ENCODE results near the gene RSPO4.

DNA sequence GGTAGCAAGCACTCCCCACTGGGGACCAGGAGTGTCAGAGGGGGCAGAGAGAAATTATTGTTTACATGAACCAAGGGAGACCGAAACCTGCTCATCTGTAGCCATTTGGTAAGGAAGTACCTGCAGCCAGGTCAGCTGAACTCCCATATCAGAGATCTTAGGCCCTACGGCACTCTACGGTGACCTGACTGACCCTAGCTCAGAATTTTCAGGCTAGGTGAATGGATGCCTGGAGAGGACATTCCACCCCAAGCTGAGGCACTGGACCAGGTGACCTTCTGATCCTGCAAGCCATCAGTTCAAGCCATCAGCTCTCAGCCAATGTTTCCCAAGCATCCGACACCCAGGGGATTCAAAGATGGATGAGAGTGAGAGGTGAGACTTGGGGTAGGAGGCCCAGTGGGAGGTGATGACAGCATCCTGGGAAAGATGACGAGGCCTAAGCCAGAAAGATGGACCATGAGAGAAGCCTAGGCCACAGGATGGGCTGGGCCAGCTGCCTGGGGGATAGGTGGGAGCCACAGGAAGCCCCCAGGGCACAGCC is 88.7 kb downstream of the RSPO4 start:
- TF ChIP-seq, protein P1, sequence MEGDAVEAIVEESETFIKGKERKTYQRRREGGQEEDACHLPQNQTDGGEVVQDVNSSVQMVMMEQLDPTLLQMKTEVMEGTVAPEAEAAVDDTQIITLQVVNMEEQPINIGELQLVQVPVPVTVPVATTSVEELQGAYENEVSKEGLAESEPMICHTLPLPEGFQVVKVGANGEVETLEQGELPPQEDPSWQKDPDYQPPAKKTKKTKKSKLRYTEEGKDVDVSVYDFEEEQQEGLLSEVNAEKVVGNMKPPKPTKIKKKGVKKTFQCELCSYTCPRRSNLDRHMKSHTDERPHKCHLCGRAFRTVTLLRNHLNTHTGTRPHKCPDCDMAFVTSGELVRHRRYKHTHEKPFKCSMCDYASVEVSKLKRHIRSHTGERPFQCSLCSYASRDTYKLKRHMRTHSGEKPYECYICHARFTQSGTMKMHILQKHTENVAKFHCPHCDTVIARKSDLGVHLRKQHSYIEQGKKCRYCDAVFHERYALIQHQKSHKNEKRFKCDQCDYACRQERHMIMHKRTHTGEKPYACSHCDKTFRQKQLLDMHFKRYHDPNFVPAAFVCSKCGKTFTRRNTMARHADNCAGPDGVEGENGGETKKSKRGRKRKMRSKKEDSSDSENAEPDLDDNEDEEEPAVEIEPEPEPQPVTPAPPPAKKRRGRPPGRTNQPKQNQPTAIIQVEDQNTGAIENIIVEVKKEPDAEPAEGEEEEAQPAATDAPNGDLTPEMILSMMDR (conservative IDR thresholded peaks at IDR 0.05; ENCODE audit: low read depth in 2 of 2), result no peak
- TF ChIP-seq EZH2phosphoT487 (IDR thresholded peaks at IDR 0.05; ENCODE audit: unreplicated experiment), result no peak
- no peak for TF ChIP-seq POLR2AphosphoS5 (IDR thresholded peaks at IDR 0.05; ENCODE audit: low read depth)
- TF ChIP-seq JUNB (IDR thresholded peaks at IDR 0.05; ENCODE audit: unreplicated experiment), result no peak
- no peak for TF ChIP-seq EZH2 (IDR thresholded peaks at IDR 0.05; ENCODE audit: low read depth, unreplicated experiment)
- TF ChIP-seq, protein P2, sequence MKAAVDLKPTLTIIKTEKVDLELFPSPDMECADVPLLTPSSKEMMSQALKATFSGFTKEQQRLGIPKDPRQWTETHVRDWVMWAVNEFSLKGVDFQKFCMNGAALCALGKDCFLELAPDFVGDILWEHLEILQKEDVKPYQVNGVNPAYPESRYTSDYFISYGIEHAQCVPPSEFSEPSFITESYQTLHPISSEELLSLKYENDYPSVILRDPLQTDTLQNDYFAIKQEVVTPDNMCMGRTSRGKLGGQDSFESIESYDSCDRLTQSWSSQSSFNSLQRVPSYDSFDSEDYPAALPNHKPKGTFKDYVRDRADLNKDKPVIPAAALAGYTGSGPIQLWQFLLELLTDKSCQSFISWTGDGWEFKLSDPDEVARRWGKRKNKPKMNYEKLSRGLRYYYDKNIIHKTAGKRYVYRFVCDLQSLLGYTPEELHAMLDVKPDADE (IDR thresholded peaks at IDR 0.05), result no peak
- TF ChIP-seq CREB1 (CRISPR knock-in tag; IDR thresholded peaks at IDR 0.05; ENCODE audit: low read depth), result no peak
- TF ChIP-seq, protein P3, sequence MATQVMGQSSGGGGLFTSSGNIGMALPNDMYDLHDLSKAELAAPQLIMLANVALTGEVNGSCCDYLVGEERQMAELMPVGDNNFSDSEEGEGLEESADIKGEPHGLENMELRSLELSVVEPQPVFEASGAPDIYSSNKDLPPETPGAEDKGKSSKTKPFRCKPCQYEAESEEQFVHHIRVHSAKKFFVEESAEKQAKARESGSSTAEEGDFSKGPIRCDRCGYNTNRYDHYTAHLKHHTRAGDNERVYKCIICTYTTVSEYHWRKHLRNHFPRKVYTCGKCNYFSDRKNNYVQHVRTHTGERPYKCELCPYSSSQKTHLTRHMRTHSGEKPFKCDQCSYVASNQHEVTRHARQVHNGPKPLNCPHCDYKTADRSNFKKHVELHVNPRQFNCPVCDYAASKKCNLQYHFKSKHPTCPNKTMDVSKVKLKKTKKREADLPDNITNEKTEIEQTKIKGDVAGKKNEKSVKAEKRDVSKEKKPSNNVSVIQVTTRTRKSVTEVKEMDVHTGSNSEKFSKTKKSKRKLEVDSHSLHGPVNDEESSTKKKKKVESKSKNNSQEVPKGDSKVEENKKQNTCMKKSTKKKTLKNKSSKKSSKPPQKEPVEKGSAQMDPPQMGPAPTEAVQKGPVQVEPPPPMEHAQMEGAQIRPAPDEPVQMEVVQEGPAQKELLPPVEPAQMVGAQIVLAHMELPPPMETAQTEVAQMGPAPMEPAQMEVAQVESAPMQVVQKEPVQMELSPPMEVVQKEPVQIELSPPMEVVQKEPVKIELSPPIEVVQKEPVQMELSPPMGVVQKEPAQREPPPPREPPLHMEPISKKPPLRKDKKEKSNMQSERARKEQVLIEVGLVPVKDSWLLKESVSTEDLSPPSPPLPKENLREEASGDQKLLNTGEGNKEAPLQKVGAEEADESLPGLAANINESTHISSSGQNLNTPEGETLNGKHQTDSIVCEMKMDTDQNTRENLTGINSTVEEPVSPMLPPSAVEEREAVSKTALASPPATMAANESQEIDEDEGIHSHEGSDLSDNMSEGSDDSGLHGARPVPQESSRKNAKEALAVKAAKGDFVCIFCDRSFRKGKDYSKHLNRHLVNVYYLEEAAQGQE (IDR thresholded peaks at IDR 0.05; ENCODE audit: unreplicated experiment), result no peak
- no peak for TF ChIP-seq STAT1 (IDR thresholded peaks at IDR 0.05; ENCODE audit: unreplicated experiment)
- no peak for TF ChIP-seq NANOG (IDR thresholded peaks at IDR 0.05; ENCODE audit: borderline replicate concordance)

Data from GM23338 (cell line).